BLaER1 (cell line): ENCODE data around the gene EHBP1L1.

ENCODE experiments used
- H3K27ac ChIP-seq: shearing (Covaris generic); formaldehyde crosslinking; 2 replicates; pipeline ENCODE4 v1.8.1; 2022
- H3K27me3 ChIP-seq: shearing (Covaris generic); formaldehyde crosslinking; 2 replicates; pipeline ENCODE4 v1.8.1; 2022
- H3K36me3 ChIP-seq: shearing (Covaris generic); formaldehyde crosslinking; 2 replicates; pipeline ENCODE4 v1.8.1; 2022
- H3K4me1 ChIP-seq: shearing (Covaris generic); formaldehyde crosslinking; 2 replicates; pipeline ENCODE4 v1.8.1; 2022
- H3K4me2 ChIP-seq: shearing (Covaris generic); formaldehyde crosslinking; 2 replicates; pipeline ENCODE4 v1.8.1; 2022
- H3K4me3 ChIP-seq: shearing (Covaris generic); formaldehyde crosslinking; 2 replicates; pipeline ENCODE4 v1.8.1; 2022
- H3K9ac ChIP-seq: shearing (Covaris generic); formaldehyde crosslinking; 2 replicates; pipeline ENCODE4 v1.8.1; 2022
- H3K9me3 ChIP-seq: shearing (Covaris generic); formaldehyde crosslinking; 2 replicates; pipeline ENCODE4 v1.8.1; 2022
- H4K20me1 ChIP-seq: shearing (Covaris generic); formaldehyde crosslinking; 2 replicates; pipeline ENCODE4 v1.8.1; 2022
- Cebpa-rat ChIP-seq: shearing (Covaris generic); IDR thresholded peaks from 2 replicates; pipeline ENCODE4 v1.8.1; 2022

EHBP1L1 gene

GRCh38 chr11:65575568-65576231 is at the start of gene EHBP1L1:
EHBP1L1 (plus strand) TSS chr11:65576053; CDS start chr11:65576303, 250 bp downstream.
- Histone ChIP-seq H3K36me3 (peaks cover 30% of the 10 kb centered on the region), H3K4me3 (peak within 1 kb of the TSS; percentile 90), H3K4me1 (peaks cover 59% of the 10 kb centered on the region), H3K4me2 (peak within 1 kb of the TSS; percentile 100), H3K9ac (peak within 1 kb of the TSS; percentile 96), H4K20me1 (peaks cover 73% of the 10 kb centered on the region), H3K27me3 (no peaks in the 10 kb centered on the region), H3K27ac (peak within 1 kb of the TSS; percentile 97), H3K9me3 (no peaks in the 10 kb centered on the region)
- TF ChIP-seq Cebpa-rat = no peak

GRCh38 chr11:65526744-65527143 is 49.1 kb upstream of the EHBP1L1 start:
- peaks cover 42% of the 10 kb centered on the region for H4K20me1 ChIP-seq
- H3K4me1 ChIP-seq = peaks cover 56% of the 10 kb centered on the region
- peak overlapping the region; percentile 94 for H3K27ac ChIP-seq
- no peak overlapping the region for H3K9ac ChIP-seq
- no peaks in the 10 kb centered on the region for H3K27me3 ChIP-seq
- H3K4me3 ChIP-seq = peak overlapping the region; percentile 97; the same call in 1 of the 2 replicates
- peaks cover 58% of the 10 kb centered on the region for H3K36me3 ChIP-seq
- H3K4me2 ChIP-seq = peak overlapping the region; percentile 99
- no peaks in the 10 kb centered on the region for H3K9me3 ChIP-seq
- no peak for TF ChIP-seq Cebpa-rat

- Histone ChIP-seq H3K9ac (no peak overlapping the region), H3K36me3 (peaks cover 79% of the 10 kb centered on the region), H3K27ac (no peak overlapping the region), H3K9me3 (no peaks in the 10 kb centered on the region), H4K20me1 (peaks cover 42% of the 10 kb centered on the region), H3K4me3 (no peak overlapping the region), H3K4me2 (no peak overlapping the region), H3K4me1 (peaks cover 35% of the 10 kb centered on the region), H3K27me3 (no peaks in the 10 kb centered on the region)
- TF ChIP-seq Cebpa-rat = no peak
These were observed 47.0 kb upstream of the EHBP1L1 start for GRCh38 chr11:65528819-65529350.

- Histone ChIP-seq H3K36me3 (peaks cover 84% of the 10 kb centered on the region), H3K27me3 (no peaks in the 10 kb centered on the region), H3K9ac (no peak overlapping the region), H4K20me1 (peaks cover 42% of the 10 kb centered on the region), H3K4me2 (no peak overlapping the region), H3K4me3 (no peak overlapping the region), H3K4me1 (peaks cover 27% of the 10 kb centered on the region), H3K27ac (no peak overlapping the region), H3K9me3 (no peaks in the 10 kb centered on the region)
- TF ChIP-seq Cebpa-rat = no peak
These were observed 46.2 kb upstream of the EHBP1L1 start for GRCh38 chr11:65529475-65530156.

- no peaks in the 10 kb centered on the region for H3K27me3 ChIP-seq
- H3K4me3 ChIP-seq = no peak overlapping the region
- TF ChIP-seq Cebpa-rat = no peak
- no peaks in the 10 kb centered on the region for H3K9me3 ChIP-seq
- no peak overlapping the region for H3K27ac ChIP-seq
- H4K20me1 ChIP-seq = peaks cover 42% of the 10 kb centered on the region
- no peak overlapping the region for H3K4me2 ChIP-seq
- peaks cover 89% of the 10 kb centered on the region for H3K36me3 ChIP-seq
- no peak overlapping the region for H3K9ac ChIP-seq
- H3K4me1 ChIP-seq = peaks cover 27% of the 10 kb centered on the region
These were observed 45.7 kb upstream of the EHBP1L1 start for GRCh38 chr11:65530157-65530496.

- Histone ChIP-seq H3K36me3 (peaks cover 96% of the 10 kb centered on the region), H4K20me1 (peaks cover 42% of the 10 kb centered on the region)
- TF ChIP-seq Cebpa-rat = no peak
These were observed 43.3 kb upstream of the EHBP1L1 start for GRCh38 chr11:65532388-65533064.

GRCh38 chr11:65535102-65535501 is 40.8 kb upstream of the EHBP1L1 start:
- Histone ChIP-seq H3K9me3 (no peaks in the 10 kb centered on the region), H3K27ac (no peak overlapping the region), H3K36me3 (peaks cover 85% of the 10 kb centered on the region), H3K4me2 (no peak overlapping the region), H3K4me3 (no peak overlapping the region), H3K9ac (no peak overlapping the region), H3K27me3 (no peaks in the 10 kb centered on the region), H4K20me1 (peaks cover 47% of the 10 kb centered on the region), H3K4me1 (peaks cover 31% of the 10 kb centered on the region)
- no peak for TF ChIP-seq Cebpa-rat

More at GRCh38 chr11:65532388-65533064, 43.3 kb upstream of the EHBP1L1 start:
- H3K4me2 ChIP-seq = no peak overlapping the region
- H3K27me3 ChIP-seq = no peaks in the 10 kb centered on the region
- no peaks in the 10 kb centered on the region for H3K9me3 ChIP-seq
- peaks cover 18% of the 10 kb centered on the region for H3K4me1 ChIP-seq
- H3K27ac ChIP-seq = no peak overlapping the region
- H3K9ac ChIP-seq = no peak overlapping the region
- H3K4me3 ChIP-seq = no peak overlapping the region

- peaks cover 40% of the 10 kb centered on the region for H4K20me1 ChIP-seq
- peak overlapping the region; percentile 15; the same call in 1 of the 2 replicates for H3K9ac ChIP-seq
- peaks cover 70% of the 10 kb centered on the region for H3K36me3 ChIP-seq
- no peaks in the 10 kb centered on the region for H3K27me3 ChIP-seq
- H3K4me3 ChIP-seq = no peak overlapping the region
- no peaks in the 10 kb centered on the region for H3K9me3 ChIP-seq
- H3K4me1 ChIP-seq = peaks cover 39% of the 10 kb centered on the region
- no peak for TF ChIP-seq Cebpa-rat
- 0 out of 2 replicates have a peak overlapping the region, but pooled peaks have one; percentile 42 for H3K4me2 ChIP-seq
- peak overlapping the region; percentile 20; the same call in 1 of the 2 replicates for H3K27ac ChIP-seq
These were observed 39.2 kb upstream of the EHBP1L1 start for GRCh38 chr11:65536412-65537295.

- H4K20me1 ChIP-seq = peaks cover 40% of the 10 kb centered on the region
- peaks cover 45% of the 10 kb centered on the region for H3K4me1 ChIP-seq
- no peaks in the 10 kb centered on the region for H3K27me3 ChIP-seq
- peak overlapping the region; percentile 20; the same call in 1 of the 2 replicates for H3K27ac ChIP-seq
- peak overlapping the region; percentile 15; the same call in 1 of the 2 replicates for H3K9ac ChIP-seq
- no peak overlapping the region for H3K4me3 ChIP-seq
- H3K4me2 ChIP-seq = peak overlapping the region; percentile 42; the same call in 1 of the 2 replicates
- no peaks in the 10 kb centered on the region for H3K9me3 ChIP-seq
- TF ChIP-seq Cebpa-rat = no peak
- H3K36me3 ChIP-seq = peaks cover 64% of the 10 kb centered on the region
These were observed 38.6 kb upstream of the EHBP1L1 start for GRCh38 chr11:65537296-65537597.
